Colonic mucosa (tissue), 4 donors: Measurements from ENCODE around the gene SYCN. TPM values are rescaled to one million over a fixed set of nuclear protein-coding genes. Genes with fewer than 3 reads are reported as not detected.

Experiments
- DNase-seq: peaks from one replicate; pipeline ENCODE4 v3.0.0-alpha.2; 2020
- H3K27ac ChIP-seq: fragments of 200-600 bp; one replicate; pipeline ENCODE4 v1.8.0; 2021
- H3K27me3 ChIP-seq: fragments of 200-600 bp; one replicate; pipeline ENCODE4 v1.8.0; 2021
- H3K36me3 ChIP-seq: fragments of 200-600 bp; one replicate; pipeline ENCODE4 v1.8.0; 2021
- H3K4me1 ChIP-seq: fragments of 200-600 bp; one replicate; pipeline ENCODE4 v1.8.0; 2021; ENCODE audit warnings: mild to moderate bottlenecking
- H3K4me3 ChIP-seq: fragments of 200-600 bp; one replicate; pipeline ENCODE4 v1.8.0; 2021
- H3K9ac ChIP-seq, 2 donors: one replicate each; pipeline ENCODE4 v1.7.0; 2013; ENCODE audit warnings: control low read depth in 2 of 2, low read depth in 2 of 2, low read length in 2 of 2
- H3K9me3 ChIP-seq: fragments of 200-600 bp; one replicate; pipeline ENCODE4 v1.8.0; 2021
- intact Hi-C: fragments of 100-400 bp; cut with DNase I; formaldehyde crosslinking; loops from one replicate; pipeline ENCODE4 v1.14.1; 2022
- total RNA-seq, 2 donors: library from RNA; stranded (reverse); fragmentation: NEBNext Ultra II Directional in 1 of 2; extraction: Animal tissue kit (Norgen Biotek cat#: 25700) in 1 of 2; gene quantifications; one replicate each; pipeline ENCODE4 v1.2.1, GENCODE V29; 2021
- TF ChIP-seq, protein P1 (sequence below): fragments of 200-600 bp; IDR thresholded peaks from one replicate; pipeline ENCODE4 v1.8.0; 2022; ENCODE audit warnings: antibody characterized with exemption, mild to moderate bottlenecking
- donor health status: healthy.
- donor health status: DM: no; HTN: no; CAD: no.
- donor health status: DM: no; HTN: no; CAD: no.

Gene SYCN
- total RNA-seq, 2 donors from 2014 or later, result 2.1 TPM; not detected in 1

DNA sequence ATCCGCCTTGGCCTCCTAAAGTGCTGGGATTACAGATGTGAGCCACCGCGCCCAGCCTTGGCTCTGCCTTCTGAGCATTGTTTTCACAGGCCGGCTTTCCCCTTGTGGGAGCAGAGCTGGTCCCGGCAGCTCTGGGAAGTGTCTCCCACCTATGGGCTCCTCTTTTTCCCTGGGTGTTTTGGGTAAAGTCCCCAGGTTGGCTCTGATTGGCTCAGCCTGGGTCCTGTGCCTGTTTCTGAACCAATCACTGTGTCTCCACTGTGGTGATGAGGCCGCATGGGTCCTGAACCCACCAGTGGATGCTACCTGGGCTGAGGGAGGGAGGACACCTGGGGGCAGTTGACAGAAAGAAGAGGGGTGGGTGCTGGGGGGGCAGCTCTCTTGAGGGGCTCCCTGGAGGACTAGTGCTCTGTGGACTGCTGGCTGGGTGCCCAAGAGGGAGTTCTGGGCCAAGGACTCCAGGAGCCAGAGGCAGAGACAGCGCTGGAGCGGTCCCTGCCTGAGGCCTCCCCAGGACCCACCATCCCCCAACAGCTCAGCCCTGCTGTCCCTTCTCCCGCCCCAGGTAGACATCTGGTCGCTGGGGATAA is 26.9 kb downstream of the SYCN start:
- no peak overlapping the region for H3K9ac ChIP-seq
- no peaks in the 10 kb centered on the region for H3K9me3 ChIP-seq
- H3K4me3 ChIP-seq, result no peak overlapping the region
- TF ChIP-seq, protein P1, sequence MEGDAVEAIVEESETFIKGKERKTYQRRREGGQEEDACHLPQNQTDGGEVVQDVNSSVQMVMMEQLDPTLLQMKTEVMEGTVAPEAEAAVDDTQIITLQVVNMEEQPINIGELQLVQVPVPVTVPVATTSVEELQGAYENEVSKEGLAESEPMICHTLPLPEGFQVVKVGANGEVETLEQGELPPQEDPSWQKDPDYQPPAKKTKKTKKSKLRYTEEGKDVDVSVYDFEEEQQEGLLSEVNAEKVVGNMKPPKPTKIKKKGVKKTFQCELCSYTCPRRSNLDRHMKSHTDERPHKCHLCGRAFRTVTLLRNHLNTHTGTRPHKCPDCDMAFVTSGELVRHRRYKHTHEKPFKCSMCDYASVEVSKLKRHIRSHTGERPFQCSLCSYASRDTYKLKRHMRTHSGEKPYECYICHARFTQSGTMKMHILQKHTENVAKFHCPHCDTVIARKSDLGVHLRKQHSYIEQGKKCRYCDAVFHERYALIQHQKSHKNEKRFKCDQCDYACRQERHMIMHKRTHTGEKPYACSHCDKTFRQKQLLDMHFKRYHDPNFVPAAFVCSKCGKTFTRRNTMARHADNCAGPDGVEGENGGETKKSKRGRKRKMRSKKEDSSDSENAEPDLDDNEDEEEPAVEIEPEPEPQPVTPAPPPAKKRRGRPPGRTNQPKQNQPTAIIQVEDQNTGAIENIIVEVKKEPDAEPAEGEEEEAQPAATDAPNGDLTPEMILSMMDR, result no peak
- intact Hi-C loops, result no loop called here
- DNase-seq, result no peak
- H3K36me3 ChIP-seq, result peaks cover 7% of the 10 kb centered on the region
- no peaks in the 10 kb centered on the region for H3K27me3 ChIP-seq
- H3K4me1 ChIP-seq, result no peaks in the 10 kb centered on the region
- H3K27ac ChIP-seq, result no peak overlapping the region

GRCh38 chr19:39175564-39175963 is 28.5 kb downstream of the SYCN start:
- no peak overlapping the region for H3K9ac ChIP-seq
- H3K27me3 ChIP-seq, result no peaks in the 10 kb centered on the region
- intact Hi-C loops, result no loop called here
- no peak overlapping the region for H3K4me3 ChIP-seq
- H3K9me3 ChIP-seq, result no peaks in the 10 kb centered on the region
- peaks cover 15% of the 10 kb centered on the region for H3K36me3 ChIP-seq
- TF ChIP-seq, protein P1, result no peak
- no peak overlapping the region for H3K27ac ChIP-seq
- DNase-seq, result no peak
- no peaks in the 10 kb centered on the region for H3K4me1 ChIP-seq

GRCh38 chr19:39174558-39175544 is 29.2 kb downstream of the SYCN start:
- TF ChIP-seq, protein P1, result no peak
- intact Hi-C loops, result no loop called here
- no peaks in the 10 kb centered on the region for H3K9me3 ChIP-seq
- H3K36me3 ChIP-seq, result peaks cover 17% of the 10 kb centered on the region
- H3K4me1 ChIP-seq, result no peaks in the 10 kb centered on the region
- no peak for DNase-seq
- no peak overlapping the region for H3K4me3 ChIP-seq
- H3K27me3 ChIP-seq, result no peaks in the 10 kb centered on the region
- H3K9ac ChIP-seq, result no peak overlapping the region
- no peak overlapping the region for H3K27ac ChIP-seq

DNA sequence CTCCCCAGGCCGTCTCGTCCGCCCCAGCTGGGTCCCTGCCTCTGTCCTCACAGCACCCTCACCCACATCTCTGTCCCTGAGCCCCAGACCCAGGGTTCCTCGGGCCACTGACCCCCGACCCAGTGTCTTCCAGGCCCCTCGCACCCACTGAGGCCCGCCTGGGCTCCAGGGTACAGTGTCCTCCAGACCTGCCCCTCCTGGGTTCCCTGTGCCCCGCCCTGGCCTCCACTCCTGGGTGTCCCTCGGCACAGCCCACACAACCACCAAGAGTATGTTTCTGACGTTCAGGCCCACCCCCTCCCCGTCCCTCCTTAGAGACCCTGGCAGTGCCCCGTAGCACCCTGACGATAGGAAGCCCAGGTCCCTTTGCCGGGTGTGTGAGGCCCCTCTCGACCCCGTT is 29.9 kb downstream of the SYCN start:
- no peaks in the 10 kb centered on the region for H3K4me1 ChIP-seq
- no peak overlapping the region for H3K9ac ChIP-seq
- no peaks in the 10 kb centered on the region for H3K9me3 ChIP-seq
- TF ChIP-seq, protein P1, result no peak
- no peaks in the 10 kb centered on the region for H3K27me3 ChIP-seq
- no peak overlapping the region for H3K27ac ChIP-seq
- peaks cover 17% of the 10 kb centered on the region for H3K36me3 ChIP-seq
- no peak overlapping the region for H3K4me3 ChIP-seq
- no peak for DNase-seq
- intact Hi-C loops, result no loop called here

DNA sequence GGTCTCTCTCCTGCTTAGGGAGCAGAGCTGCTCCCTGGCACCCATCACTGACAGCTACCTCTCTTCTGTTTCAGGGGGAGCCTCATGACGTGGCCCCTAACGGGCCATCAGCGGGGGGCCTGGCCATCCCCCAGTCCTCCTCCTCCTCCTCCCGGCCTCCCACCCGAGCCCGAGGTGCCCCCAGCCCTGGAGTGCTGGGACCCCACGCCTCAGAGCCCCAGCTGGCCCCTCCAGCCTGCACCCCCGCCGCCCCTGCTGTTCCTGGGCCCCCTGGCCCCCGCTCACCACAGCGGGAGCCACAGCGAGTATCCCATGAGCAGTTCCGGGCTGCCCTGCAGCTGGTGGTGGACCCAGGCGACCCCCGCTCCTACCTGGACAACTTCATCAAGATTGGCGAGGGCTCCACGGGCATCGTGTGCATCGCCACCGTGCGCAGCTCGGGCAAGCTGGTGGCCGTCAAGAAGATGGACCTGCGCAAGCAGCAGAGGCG is 30.5 kb downstream of the SYCN start:
- H3K9ac ChIP-seq, result no peak overlapping the region
- no peak overlapping the region for H3K27ac ChIP-seq
- no peak for DNase-seq
- no peaks in the 10 kb centered on the region for H3K27me3 ChIP-seq
- intact Hi-C loops, result no loop called here
- no peaks in the 10 kb centered on the region for H3K9me3 ChIP-seq
- H3K4me3 ChIP-seq, result no peak overlapping the region
- H3K4me1 ChIP-seq, result no peaks in the 10 kb centered on the region
- peaks cover 17% of the 10 kb centered on the region for H3K36me3 ChIP-seq
- TF ChIP-seq, protein P1, result no peak
